ENCODE data around the gene ARFGEF3.

The ARFGEF3 gene

GRCh38 chr6:138289739-138290138, 128.0 kb downstream of the ARFGEF3 start:
- TF ChIP-seq POLR2AphosphoS5 (IDR thresholded peaks at IDR 0.05; ENCODE audit: borderline replicate concordance, low read depth, low read length), result no peak
- TF ChIP-seq EZH2 (IDR thresholded peaks at IDR 0.05), result no peak
- no peak for TF ChIP-seq FOXP2 (optimal IDR thresholded peaks at IDR 0.05; ENCODE audit: control extremely low read depth, extremely low read length, insufficient read depth)
- Histone ChIP-seq H3K9me3 (ENCODE audit: low read depth, low read length) (no peaks in the 10 kb centered on the region), H3K27ac (no peak overlapping the region), H3K9ac (ENCODE audit: insufficient read length) (no peak overlapping the region), H3K4me3 (no peak overlapping the region), H3K36me3 (ENCODE audit: insufficient read depth, low read length) (no peaks in the 10 kb centered on the region)
- no peak for DNase-seq (ENCODE audit: low read depth, low spot score)

GRCh38 chr6:138290423-138290962, 128.8 kb downstream of the ARFGEF3 start:
- no peak for TF ChIP-seq POLR2AphosphoS5 (IDR thresholded peaks at IDR 0.05; ENCODE audit: borderline replicate concordance, low read depth, low read length)
- TF ChIP-seq FOXP2 (optimal IDR thresholded peaks at IDR 0.05; ENCODE audit: control extremely low read depth, extremely low read length, insufficient read depth), result no peak
- TF ChIP-seq EZH2 (IDR thresholded peaks at IDR 0.05), result no peak
- Histone ChIP-seq H3K4me3 (no peak overlapping the region), H3K9ac (ENCODE audit: insufficient read length) (no peak overlapping the region), H3K36me3 (ENCODE audit: insufficient read depth, low read length) (no peaks in the 10 kb centered on the region), H3K27ac (no peak overlapping the region), H3K9me3 (ENCODE audit: low read depth, low read length) (no peaks in the 10 kb centered on the region)
- no peak for DNase-seq (ENCODE audit: low read depth, low spot score)

GRCh38 chr6:138291036-138291848, 129.5 kb downstream of the ARFGEF3 start:
- DNase-seq (ENCODE audit: low read depth, low spot score), result no peak
- Histone ChIP-seq H3K9ac (ENCODE audit: insufficient read length) (no peak overlapping the region), H3K36me3 (ENCODE audit: insufficient read depth, low read length) (no peaks in the 10 kb centered on the region), H3K4me3 (no peak overlapping the region), H3K27ac (no peak overlapping the region), H3K9me3 (ENCODE audit: low read depth, low read length) (no peaks in the 10 kb centered on the region)
- TF ChIP-seq FOXP2 (optimal IDR thresholded peaks at IDR 0.05; ENCODE audit: control extremely low read depth, extremely low read length, insufficient read depth) (no peak), EZH2 (IDR thresholded peaks at IDR 0.05) (no peak), POLR2AphosphoS5 (IDR thresholded peaks at IDR 0.05; ENCODE audit: borderline replicate concordance, low read depth, low read length) (no peak)

DNA sequence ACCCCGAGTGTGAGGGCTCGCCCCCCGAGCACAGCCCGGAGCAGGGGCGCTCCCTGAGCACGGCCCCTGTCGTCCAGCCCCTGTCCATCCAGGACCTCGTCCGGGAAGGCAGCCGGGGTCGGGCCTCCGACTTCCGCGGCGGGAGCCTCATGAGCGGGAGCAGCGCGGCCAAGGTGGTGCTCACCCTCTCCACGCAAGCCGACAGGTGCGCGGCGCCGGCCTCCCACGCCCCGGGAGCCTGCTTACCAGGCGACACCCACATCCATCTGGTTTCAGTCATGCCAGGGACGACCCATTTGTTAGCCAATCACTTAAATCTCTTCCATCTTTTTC, 130.1 kb downstream of the ARFGEF3 start:
- no peak for TF ChIP-seq EZH2 (IDR thresholded peaks at IDR 0.05)
- TF ChIP-seq FOXP2 (optimal IDR thresholded peaks at IDR 0.05; ENCODE audit: control extremely low read depth, extremely low read length, insufficient read depth), result no peak
- TF ChIP-seq POLR2AphosphoS5 (IDR thresholded peaks at IDR 0.05; ENCODE audit: borderline replicate concordance, low read depth, low read length), result no peak
- no peak overlapping the region for H3K4me3 ChIP-seq
- no peak overlapping the region for H3K27ac ChIP-seq
- H3K9me3 ChIP-seq (ENCODE audit: low read depth, low read length), result no peaks in the 10 kb centered on the region
- no peaks in the 10 kb centered on the region for H3K36me3 ChIP-seq (ENCODE audit: insufficient read depth, low read length)
- no peak overlapping the region for H3K9ac ChIP-seq (ENCODE audit: insufficient read length)
- no peak for DNase-seq (ENCODE audit: low read depth, low spot score)

DNA sequence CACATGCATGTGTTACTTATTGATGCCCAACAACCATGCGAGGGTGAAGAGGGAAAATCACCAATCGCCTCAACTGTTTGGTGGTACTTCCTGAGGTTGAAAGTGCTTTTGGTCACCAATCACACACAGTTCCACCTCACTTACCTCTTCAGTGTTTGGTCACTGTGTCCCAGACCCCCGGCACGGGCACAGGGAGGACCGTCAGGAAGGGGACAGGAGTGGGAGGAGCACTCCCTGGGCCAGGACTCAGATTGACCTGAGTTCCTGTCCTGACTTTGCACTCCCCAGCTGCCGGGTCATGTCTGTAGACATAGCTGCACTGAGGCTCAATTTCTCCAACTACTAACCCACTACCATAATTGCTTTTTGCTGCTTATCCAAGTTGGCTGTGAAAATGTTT, 130.7 kb downstream of the ARFGEF3 start:
- H3K4me3 ChIP-seq, result no peak overlapping the region
- no peaks in the 10 kb centered on the region for H3K36me3 ChIP-seq (ENCODE audit: insufficient read depth, low read length)
- no peak for DNase-seq (ENCODE audit: low read depth, low spot score)
- no peaks in the 10 kb centered on the region for H3K9me3 ChIP-seq (ENCODE audit: low read depth, low read length)
- TF ChIP-seq POLR2AphosphoS5 (IDR thresholded peaks at IDR 0.05; ENCODE audit: borderline replicate concordance, low read depth, low read length) (no peak), FOXP2 (optimal IDR thresholded peaks at IDR 0.05; ENCODE audit: control extremely low read depth, extremely low read length, insufficient read depth) (no peak), EZH2 (IDR thresholded peaks at IDR 0.05) (no peak)
- H3K27ac ChIP-seq, result no peak overlapping the region
- no peak overlapping the region for H3K9ac ChIP-seq (ENCODE audit: insufficient read length)

DNA sequence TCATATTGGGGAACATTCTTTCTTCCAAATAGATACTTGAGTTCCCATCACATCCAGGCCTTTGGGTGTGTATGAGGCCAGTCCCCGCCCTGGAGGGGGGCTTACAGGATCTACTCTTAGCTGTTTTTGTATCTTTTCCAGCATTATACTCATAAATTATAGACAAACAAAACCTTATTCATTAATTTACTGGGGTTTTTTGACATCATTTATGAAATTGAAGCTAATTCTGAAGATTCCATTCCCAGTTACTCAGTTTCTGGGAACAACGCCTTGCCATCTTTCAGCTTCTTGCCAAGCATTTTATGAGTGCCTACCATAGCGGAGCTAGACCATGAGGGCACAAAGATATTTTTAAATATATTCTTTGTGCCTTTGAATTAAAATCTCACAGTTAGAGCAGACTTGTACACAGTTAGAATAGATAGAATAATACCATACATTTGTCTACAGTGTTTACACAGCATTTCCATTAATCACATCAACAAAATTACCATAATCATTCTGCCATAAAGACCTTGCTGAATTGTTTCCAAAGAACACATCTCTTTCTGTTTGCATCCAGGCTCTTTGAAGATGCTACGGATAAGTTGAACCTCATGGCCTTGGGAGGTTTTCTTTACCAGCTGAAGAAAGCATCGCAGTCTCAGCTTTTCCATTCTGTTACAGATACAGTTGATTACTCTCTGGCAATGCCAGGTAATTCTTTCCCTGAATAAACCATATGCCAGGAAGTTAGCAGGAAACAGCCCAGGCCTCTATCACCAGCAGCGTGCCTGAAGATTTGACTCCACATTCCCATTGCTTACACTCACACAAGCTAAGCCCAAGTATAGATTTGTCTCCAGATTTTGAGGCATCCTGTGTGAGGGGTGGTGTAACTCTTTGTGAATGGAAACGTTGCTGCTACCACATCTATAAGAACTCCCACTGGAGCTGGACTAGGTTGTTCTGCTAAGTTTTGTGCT, 132.0 kb downstream of the ARFGEF3 start:
- no peak for DNase-seq (ENCODE audit: low read depth, low spot score)
- Histone ChIP-seq H3K9me3 (ENCODE audit: low read depth, low read length) (no peaks in the 10 kb centered on the region), H3K36me3 (ENCODE audit: insufficient read depth, low read length) (no peaks in the 10 kb centered on the region), H3K27ac (no peak overlapping the region), H3K9ac (ENCODE audit: insufficient read length) (no peak overlapping the region), H3K4me3 (no peak overlapping the region)
- TF ChIP-seq POLR2AphosphoS5 (IDR thresholded peaks at IDR 0.05; ENCODE audit: borderline replicate concordance, low read depth, low read length), result no peak
- no peak for TF ChIP-seq FOXP2 (optimal IDR thresholded peaks at IDR 0.05; ENCODE audit: control extremely low read depth, extremely low read length, insufficient read depth)
- no peak for TF ChIP-seq EZH2 (IDR thresholded peaks at IDR 0.05)

DNA sequence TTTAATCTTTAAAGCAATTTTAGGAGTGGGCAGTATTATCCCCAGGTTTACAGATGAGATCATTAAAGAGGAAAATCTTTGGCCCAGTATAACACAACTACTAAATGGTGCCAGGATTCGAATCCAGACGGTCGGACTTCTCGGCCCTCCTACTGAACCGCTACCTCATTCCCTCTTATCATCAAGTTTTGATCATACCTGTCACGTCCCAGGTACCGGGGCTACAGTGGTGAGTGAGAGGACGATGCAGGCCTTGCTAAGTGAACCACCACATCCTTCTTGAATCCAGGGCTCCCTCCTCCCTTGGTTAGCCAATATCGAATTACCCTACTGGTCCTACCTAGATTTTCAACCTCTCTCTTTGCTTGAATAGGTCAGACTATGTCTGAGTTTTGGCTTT, 134.6 kb downstream of the ARFGEF3 start:
- no peak overlapping the region for H3K4me3 ChIP-seq
- TF ChIP-seq FOXP2 (optimal IDR thresholded peaks at IDR 0.05; ENCODE audit: control extremely low read depth, extremely low read length, insufficient read depth), result no peak
- no peak for TF ChIP-seq POLR2AphosphoS5 (IDR thresholded peaks at IDR 0.05; ENCODE audit: borderline replicate concordance, low read depth, low read length)
- no peak for TF ChIP-seq EZH2 (IDR thresholded peaks at IDR 0.05)
- no peaks in the 10 kb centered on the region for H3K36me3 ChIP-seq (ENCODE audit: insufficient read depth, low read length)

DNA sequence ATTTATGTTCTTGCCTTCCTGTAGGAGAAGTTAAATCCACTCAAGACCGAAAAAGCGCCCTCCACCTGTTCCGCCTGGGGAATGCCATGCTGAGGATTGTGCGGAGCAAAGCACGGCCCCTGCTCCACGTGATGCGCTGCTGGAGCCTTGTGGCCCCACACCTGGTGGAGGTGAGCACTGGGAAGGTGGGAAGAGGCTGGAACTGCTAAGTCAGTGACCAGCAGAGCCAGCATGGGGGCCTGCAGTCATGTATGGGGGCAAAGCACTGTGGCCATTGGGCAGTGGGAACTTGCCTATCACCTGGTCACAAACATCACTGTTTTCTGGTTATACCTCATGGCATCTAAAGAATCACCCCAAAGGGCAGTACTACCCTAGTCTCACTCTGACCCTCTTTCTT, 135.0 kb downstream of the ARFGEF3 start:
- Histone ChIP-seq H3K4me3 (no peak overlapping the region), H3K9me3 (ENCODE audit: low read depth, low read length) (no peaks in the 10 kb centered on the region), H3K9ac (ENCODE audit: insufficient read length) (no peak overlapping the region), H3K36me3 (ENCODE audit: insufficient read depth, low read length) (no peaks in the 10 kb centered on the region), H3K27ac (no peak overlapping the region)
- no peak for DNase-seq (ENCODE audit: low read depth, low spot score)
- TF ChIP-seq FOXP2 (optimal IDR thresholded peaks at IDR 0.05; ENCODE audit: control extremely low read depth, extremely low read length, insufficient read depth), result no peak

More for the DNA sequence above, 134.6 kb downstream of the ARFGEF3 start:
- Histone ChIP-seq H3K27ac (no peak overlapping the region), H3K9me3 (ENCODE audit: low read depth, low read length) (no peaks in the 10 kb centered on the region), H3K9ac (ENCODE audit: insufficient read length) (no peak overlapping the region)
- no peak for DNase-seq (ENCODE audit: low read depth, low spot score)
